Measurements from ENCODE around the gene ALG14. TPM values are rescaled to one million over a fixed set of nuclear protein-coding genes. Genes with fewer than 3 reads are reported as not detected.

ALG14 gene
- total and polyA plus RNA-seq, 2 donors (not counting 1 experiment from before 2014, with no cell fraction given), result 3.5 to 3.8 TPM

GRCh38 chr1:94982398-94982797 is 90.4 kb downstream of the ALG14 start:
- no peaks in the 10 kb centered on the region for H3K9me3 ChIP-seq (ENCODE audit: control insufficient read depth, insufficient read depth, low read depth, low read length)
- DNase-seq (ENCODE audit: low read depth in 2 of 2), result no peak
- H3K27ac ChIP-seq (ENCODE audit: insufficient read depth, low read length), result no peak overlapping the region
- no peaks in the 10 kb centered on the region for H3K79me2 ChIP-seq (ENCODE audit: control insufficient read depth, insufficient read depth, low read length)
- no peaks in the 10 kb centered on the region for H3K36me3 ChIP-seq (ENCODE audit: control insufficient read depth, insufficient read depth, low read length)
- H4K20me1 ChIP-seq (ENCODE audit: control insufficient read depth, extremely low read depth, insufficient read depth, low read length), result no peaks in the 10 kb centered on the region
- no peak overlapping the region for H2AFZ ChIP-seq (ENCODE audit: low read length)
- peaks cover 17% of the 10 kb centered on the region for H3K4me1 ChIP-seq (ENCODE audit: control insufficient read depth, extremely low read depth, insufficient read depth, low read length)
- no peak overlapping the region for H3K9ac ChIP-seq (ENCODE audit: insufficient read depth, low read length)
- H3K27me3 ChIP-seq (ENCODE audit: control insufficient read depth, insufficient read depth, low read length), result no peaks in the 10 kb centered on the region
- TF ChIP-seq CTCF (conservative IDR thresholded peaks at IDR 0.05 in 1 of 2, IDR thresholded peaks at IDR 0.05 in 1 of 2; ENCODE audit: low read depth in 1 of 2, low read length in 2 of 2) (no peak), EZH2 (IDR thresholded peaks at IDR 0.05; ENCODE audit: low read length, missing control alignments) (no peak)
- H3K4me3 ChIP-seq (replicated peaks in 1 of 4; ENCODE audit: control extremely low read depth in 1 of 4, insufficient read depth in 1 of 4, low read depth in 3 of 4, low read length in 4 of 4), result no peak overlapping the region
- H3K4me2 ChIP-seq (ENCODE audit: extremely low read depth, insufficient read depth, low read length), result no peak overlapping the region

GRCh38 chr1:94981575-94981973 is 91.2 kb downstream of the ALG14 start:
- Histone ChIP-seq H3K79me2 (ENCODE audit: control insufficient read depth, insufficient read depth, low read length) (no peaks in the 10 kb centered on the region), H3K4me3 (replicated peaks in 1 of 4; ENCODE audit: control extremely low read depth in 1 of 4, insufficient read depth in 1 of 4, low read depth in 3 of 4, low read length in 4 of 4) (no peak overlapping the region), H2AFZ (ENCODE audit: low read length) (no peak overlapping the region), H3K9ac (ENCODE audit: insufficient read depth, low read length) (no peak overlapping the region), H3K4me1 (ENCODE audit: control insufficient read depth, extremely low read depth, insufficient read depth, low read length) (peaks cover 12% of the 10 kb centered on the region), H3K9me3 (ENCODE audit: control insufficient read depth, insufficient read depth, low read depth, low read length) (no peaks in the 10 kb centered on the region), H3K27ac (ENCODE audit: insufficient read depth, low read length) (no peak overlapping the region), H3K36me3 (ENCODE audit: control insufficient read depth, insufficient read depth, low read length) (no peaks in the 10 kb centered on the region), H4K20me1 (ENCODE audit: control insufficient read depth, extremely low read depth, insufficient read depth, low read length) (no peaks in the 10 kb centered on the region), H3K27me3 (ENCODE audit: control insufficient read depth, insufficient read depth, low read length) (no peaks in the 10 kb centered on the region), H3K4me2 (ENCODE audit: extremely low read depth, insufficient read depth, low read length) (no peak overlapping the region)
- no peak for DNase-seq (ENCODE audit: low read depth in 2 of 2)
- TF ChIP-seq EZH2 (IDR thresholded peaks at IDR 0.05; ENCODE audit: low read length, missing control alignments), result no peak
- no peak for TF ChIP-seq CTCF (conservative IDR thresholded peaks at IDR 0.05 in 1 of 2, IDR thresholded peaks at IDR 0.05 in 1 of 2; ENCODE audit: low read depth in 1 of 2, low read length in 2 of 2)

- Histone ChIP-seq H3K4me3 (replicated peaks in 1 of 4; ENCODE audit: control extremely low read depth in 1 of 4, insufficient read depth in 1 of 4, low read depth in 3 of 4, low read length in 4 of 4) (no peak overlapping the region), H3K9ac (ENCODE audit: insufficient read depth, low read length) (no peak overlapping the region), H2AFZ (ENCODE audit: low read length) (no peak overlapping the region), H3K79me2 (ENCODE audit: control insufficient read depth, insufficient read depth, low read length) (no peaks in the 10 kb centered on the region), H3K4me2 (ENCODE audit: extremely low read depth, insufficient read depth, low read length) (peak overlapping the region; percentile 35), H3K36me3 (ENCODE audit: control insufficient read depth, insufficient read depth, low read length) (no peaks in the 10 kb centered on the region), H3K4me1 (ENCODE audit: control insufficient read depth, extremely low read depth, insufficient read depth, low read length) (peaks cover 12% of the 10 kb centered on the region), H3K27me3 (ENCODE audit: control insufficient read depth, insufficient read depth, low read length) (no peaks in the 10 kb centered on the region), H3K27ac (ENCODE audit: insufficient read depth, low read length) (no peak overlapping the region), H3K9me3 (ENCODE audit: control insufficient read depth, insufficient read depth, low read depth, low read length) (no peaks in the 10 kb centered on the region), H4K20me1 (ENCODE audit: control insufficient read depth, extremely low read depth, insufficient read depth, low read length) (no peaks in the 10 kb centered on the region)
- peak; percentile 54 to 60 for DNase-seq (ENCODE audit: low read depth in 2 of 2)
- TF ChIP-seq CTCF (conservative IDR thresholded peaks at IDR 0.05 in 1 of 2, IDR thresholded peaks at IDR 0.05 in 1 of 2; ENCODE audit: low read depth in 1 of 2, low read length in 2 of 2) (no peak), EZH2 (IDR thresholded peaks at IDR 0.05; ENCODE audit: low read length, missing control alignments) (no peak)
Measured at GRCh38 chr1:94980582-94981574, 91.9 kb downstream of the ALG14 start.
